ENCODE data around the gene NRARP. TPM values are rescaled to one million over a fixed set of nuclear protein-coding genes. Genes with fewer than 3 reads are reported as not detected.

NRARP gene
- total and polyA plus RNA-seq, 2 donors from 2014 or later, result 1.7 to 4.7 TPM

DNA sequence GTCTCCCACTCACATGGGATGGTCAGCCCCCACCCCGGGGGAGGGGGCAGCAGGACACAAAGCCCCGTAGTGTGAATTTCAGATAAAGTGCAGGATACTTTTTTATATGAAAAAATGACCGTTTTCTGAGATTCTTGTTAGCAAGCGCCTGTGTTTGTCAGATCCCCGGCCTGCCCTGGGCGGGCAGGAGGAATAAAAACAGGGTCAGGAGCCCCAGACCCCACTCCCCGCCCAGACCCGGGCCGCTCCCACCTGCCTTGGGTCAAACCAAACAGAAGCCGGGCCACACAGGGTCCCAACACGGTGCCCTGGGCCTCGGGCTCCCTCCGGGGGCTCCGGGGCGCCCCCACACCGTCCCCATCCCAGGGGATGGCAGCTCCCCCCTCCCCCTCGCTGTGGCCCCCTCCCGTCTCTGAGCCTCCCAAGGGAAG lies 13.5 kb upstream of the NRARP start:
- no peak for DNase-seq
- H3K27ac ChIP-seq (ENCODE audit: low read depth in 2 of 2, low read length in 2 of 2), result no peak overlapping the region
- intact Hi-C loops (cut with DNase I), result no loop called here

DNA sequence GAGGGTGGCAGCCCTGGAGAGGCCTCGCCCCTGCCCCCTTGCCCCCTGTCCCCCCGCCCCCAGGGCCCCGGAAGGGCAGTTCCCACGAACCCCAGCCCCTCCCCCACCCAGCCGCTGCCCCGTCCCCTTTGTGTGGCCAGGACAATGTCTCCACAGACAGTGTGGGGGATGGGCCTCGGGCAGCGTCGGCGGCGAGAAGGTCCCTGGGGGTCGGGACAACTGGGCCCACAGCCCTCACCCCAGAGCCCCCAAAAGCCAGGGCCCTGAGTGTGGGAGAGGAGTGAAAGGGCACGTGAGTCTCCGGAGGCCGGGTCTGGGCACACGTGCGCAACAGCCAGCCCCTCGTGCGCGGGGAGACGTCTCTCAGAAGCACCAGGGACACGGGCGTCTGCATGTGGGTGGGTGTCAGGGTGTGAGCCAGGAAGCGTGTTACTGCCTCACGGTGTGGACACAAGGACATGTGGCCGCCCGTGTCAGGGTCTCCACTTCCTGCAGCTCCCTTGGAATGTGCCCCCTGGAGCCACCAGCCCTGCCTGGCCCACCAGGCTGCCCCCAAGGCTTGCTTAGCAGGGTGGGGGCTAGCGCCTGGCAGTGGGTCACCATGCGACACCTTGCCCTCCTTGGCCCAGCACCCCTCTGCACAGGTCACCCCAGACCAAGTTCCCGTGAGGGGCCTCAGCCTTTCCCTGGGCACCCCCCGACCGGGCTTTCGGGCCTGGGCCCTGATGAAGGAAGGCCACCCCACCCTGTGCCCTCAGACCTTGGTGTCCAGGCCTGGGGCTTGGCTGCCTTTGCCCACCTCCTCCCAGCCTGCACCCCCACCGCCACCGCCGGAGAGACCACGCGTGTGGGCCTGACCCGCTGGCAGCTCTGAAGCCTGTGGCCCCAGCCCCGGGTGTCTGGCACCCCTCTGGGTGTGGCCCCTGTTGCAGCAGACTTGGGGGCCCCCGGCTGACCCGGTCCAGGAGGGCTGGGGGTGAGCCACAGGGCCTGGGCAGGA lies 12.8 kb upstream of the NRARP start:
- Histone ChIP-seq H3K36me3 (ENCODE audit: control insufficient read depth in 2 of 3, insufficient read depth in 3 of 3, low read length in 3 of 3) (no peaks in the 10 kb centered on the region), H3K27ac (ENCODE audit: low read depth in 2 of 2, low read length in 2 of 2) (no peak overlapping the region), H3K27me3 (ENCODE audit: control insufficient read depth, insufficient read depth, low read length) (no peaks in the 10 kb centered on the region), H3K9ac (ENCODE audit: low read length in 3 of 3) (no peak overlapping the region), H3K9me3 (ENCODE audit: control insufficient read depth in 2 of 3, insufficient read depth in 1 of 3, low read length in 3 of 3) (no peaks in the 10 kb centered on the region), H3K4me1 (ENCODE audit: control insufficient read depth in 2 of 3, insufficient read depth in 2 of 3, low read depth in 1 of 3, low read length in 3 of 3) (peaks cover 0 to 7% (median 0%) of the 10 kb centered on the region in 3 donors), H3K4me3 (ENCODE audit: low read length in 3 of 3) (no peak overlapping the region)
- DNase-seq (peak in 3 of 5 donors; percentile 42 to 82 (median 78)), FAIRE-seq (no peak)
- TF ChIP-seq, protein P1, sequence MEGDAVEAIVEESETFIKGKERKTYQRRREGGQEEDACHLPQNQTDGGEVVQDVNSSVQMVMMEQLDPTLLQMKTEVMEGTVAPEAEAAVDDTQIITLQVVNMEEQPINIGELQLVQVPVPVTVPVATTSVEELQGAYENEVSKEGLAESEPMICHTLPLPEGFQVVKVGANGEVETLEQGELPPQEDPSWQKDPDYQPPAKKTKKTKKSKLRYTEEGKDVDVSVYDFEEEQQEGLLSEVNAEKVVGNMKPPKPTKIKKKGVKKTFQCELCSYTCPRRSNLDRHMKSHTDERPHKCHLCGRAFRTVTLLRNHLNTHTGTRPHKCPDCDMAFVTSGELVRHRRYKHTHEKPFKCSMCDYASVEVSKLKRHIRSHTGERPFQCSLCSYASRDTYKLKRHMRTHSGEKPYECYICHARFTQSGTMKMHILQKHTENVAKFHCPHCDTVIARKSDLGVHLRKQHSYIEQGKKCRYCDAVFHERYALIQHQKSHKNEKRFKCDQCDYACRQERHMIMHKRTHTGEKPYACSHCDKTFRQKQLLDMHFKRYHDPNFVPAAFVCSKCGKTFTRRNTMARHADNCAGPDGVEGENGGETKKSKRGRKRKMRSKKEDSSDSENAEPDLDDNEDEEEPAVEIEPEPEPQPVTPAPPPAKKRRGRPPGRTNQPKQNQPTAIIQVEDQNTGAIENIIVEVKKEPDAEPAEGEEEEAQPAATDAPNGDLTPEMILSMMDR (IDR thresholded peaks at IDR 0.05; ENCODE audit: borderline replicate concordance, extremely low read depth, insufficient read depth), result no peak
- intact Hi-C loops (cut with DNase I), result no loop called here

More for the DNA sequence above, 13.5 kb upstream of the NRARP start:
- no peaks in the 10 kb centered on the region for H3K27me3 ChIP-seq (ENCODE audit: control insufficient read depth, insufficient read depth, low read length)
- no peak for FAIRE-seq
- no peaks in the 10 kb centered on the region for H3K9me3 ChIP-seq (ENCODE audit: control insufficient read depth in 2 of 3, insufficient read depth in 1 of 3, low read length in 3 of 3)
- H3K36me3 ChIP-seq (ENCODE audit: control insufficient read depth in 2 of 3, insufficient read depth in 3 of 3, low read length in 3 of 3), result no peaks in the 10 kb centered on the region
- no peak overlapping the region for H3K4me3 ChIP-seq (ENCODE audit: low read length in 3 of 3)
- TF ChIP-seq, protein P1 (IDR thresholded peaks at IDR 0.05; ENCODE audit: borderline replicate concordance, extremely low read depth, insufficient read depth), result no peak
- no peak overlapping the region for H3K9ac ChIP-seq (ENCODE audit: low read length in 3 of 3)
- H3K4me1 ChIP-seq (ENCODE audit: control insufficient read depth in 2 of 3, insufficient read depth in 2 of 3, low read depth in 1 of 3, low read length in 3 of 3), result peaks cover 0 to 7% (median 0%) of the 10 kb centered on the region in 3 donors

DNA sequence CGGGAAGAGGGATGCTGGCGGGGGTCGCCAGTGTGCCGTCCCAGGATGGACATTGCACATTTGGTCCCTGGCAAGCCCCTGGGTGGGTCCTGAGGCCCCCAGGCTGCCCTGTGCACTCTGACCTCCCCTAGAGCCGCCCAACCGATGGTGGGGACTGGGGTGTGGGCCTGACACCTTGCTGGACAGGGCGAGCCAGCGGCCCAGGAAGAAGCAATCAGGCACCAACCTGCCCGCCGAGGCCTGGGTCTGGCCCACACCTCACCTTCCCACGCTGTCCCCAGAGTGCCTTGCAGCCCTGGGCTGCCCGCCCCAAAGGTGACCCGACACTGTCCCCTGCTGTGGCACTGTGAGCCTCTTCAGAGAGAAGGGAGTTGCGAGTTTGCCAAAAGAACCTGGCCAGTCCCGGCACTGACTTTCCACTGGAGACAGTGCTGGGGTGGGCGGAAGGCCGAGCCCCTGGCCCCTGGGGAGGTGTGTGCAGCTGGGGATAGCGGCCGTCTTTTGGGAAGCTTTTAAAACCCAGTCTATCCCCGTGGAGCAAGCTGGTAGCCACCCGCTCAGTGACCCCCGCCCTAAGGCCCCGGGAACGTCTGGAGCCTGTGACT lies 12.0 kb upstream of the NRARP start:
- H3K27me3 ChIP-seq (ENCODE audit: control insufficient read depth, insufficient read depth, low read length), result no peaks in the 10 kb centered on the region
- no peak overlapping the region for H3K4me3 ChIP-seq (ENCODE audit: low read length in 3 of 3)
- FAIRE-seq (no peak), DNase-seq (peak in 2 of 5 donors; percentile 62 to 70)
- no peak overlapping the region for H3K9ac ChIP-seq (ENCODE audit: low read length in 3 of 3)
- intact Hi-C loops (cut with DNase I), result no loop called here
- no peak overlapping the region for H3K27ac ChIP-seq (ENCODE audit: low read depth in 2 of 2, low read length in 2 of 2)
- no peaks in the 10 kb centered on the region for H3K9me3 ChIP-seq (ENCODE audit: control insufficient read depth in 2 of 3, insufficient read depth in 1 of 3, low read length in 3 of 3)
- H3K4me1 ChIP-seq (ENCODE audit: control insufficient read depth in 2 of 3, insufficient read depth in 2 of 3, low read depth in 1 of 3, low read length in 3 of 3), result peaks cover 0 to 7% (median 0%) of the 10 kb centered on the region in 3 donors
- no peaks in the 10 kb centered on the region for H3K36me3 ChIP-seq (ENCODE audit: control insufficient read depth in 2 of 3, insufficient read depth in 3 of 3, low read length in 3 of 3)
- TF ChIP-seq, protein P1 (IDR thresholded peaks at IDR 0.05; ENCODE audit: borderline replicate concordance, extremely low read depth, insufficient read depth), result no peak

All from kidney (tissue), 14 donors.